ENCODE results near the gene EPSTI1. TPM values are rescaled to one million over a fixed set of nuclear protein-coding genes. Genes with fewer than 3 reads are reported as not detected.

EPSTI1 gene
- total RNA-seq, 6 experiments from 2014 or later: 2.5 to 9.9 (median 5.2) TPM

GRCh38 chr13:42957881-42958280 lies 34.2 kb downstream of the EPSTI1 start:
- Histone ChIP-seq H3K9me3 (no peaks in the 10 kb centered on the region), H3K27ac (no peak overlapping the region), H3K4me3 (no peak overlapping the region), H3K27me3 (no peaks in the 10 kb centered on the region), H3K36me3 (peaks cover 0 to 5% (median 0%) of the 10 kb centered on the region in 4 donors), H3K4me1 (no peaks in the 10 kb centered on the region)
- DNase-seq (no peak), ATAC-seq (no peak)
- intact Hi-C loops (cut with DNase I): no loop called here
- 89% methylated on average over 2 of the region's 2 CpGs for WGBS (ENCODE audit: insufficient coverage, low coverage, low lambda C conversion rate, missing lambda C conversion rate)
- TF ChIP-seq CTCF (IDR thresholded peaks at IDR 0.05) (no peak), POLR2A (IDR thresholded peaks at IDR 0.05) (no peak)

GRCh38 chr13:42950181-42950580 lies 41.9 kb downstream of the EPSTI1 start:
- ATAC-seq (no peak), DNase-seq (no peak)
- WGBS (ENCODE audit: insufficient coverage, low coverage, low lambda C conversion rate, missing lambda C conversion rate): 92% methylated on average over 4 of the region's 4 CpGs
- Histone ChIP-seq H3K9me3 (no peaks in the 10 kb centered on the region), H3K27ac (no peak overlapping the region), H3K4me3 (no peak overlapping the region), H3K36me3 (no peaks in the 10 kb centered on the region), H3K27me3 (no peaks in the 10 kb centered on the region), H3K4me1 (no peaks in the 10 kb centered on the region)
- intact Hi-C loops (cut with DNase I): no loop called here
- TF ChIP-seq CTCF (IDR thresholded peaks at IDR 0.05) (no peak), POLR2A (IDR thresholded peaks at IDR 0.05) (no peak)

GRCh38 chr13:42947925-42948324 lies 44.1 kb downstream of the EPSTI1 start:
- Histone ChIP-seq H3K9me3 (no peaks in the 10 kb centered on the region), H3K4me1 (no peaks in the 10 kb centered on the region), H3K27ac (no peak overlapping the region), H3K27me3 (no peaks in the 10 kb centered on the region), H3K4me3 (no peak overlapping the region), H3K36me3 (no peaks in the 10 kb centered on the region)
- TF ChIP-seq POLR2A (IDR thresholded peaks at IDR 0.05) (no peak), CTCF (IDR thresholded peaks at IDR 0.05) (no peak)
- intact Hi-C loops (cut with DNase I): no loop called here
- 86% methylated on average over 2 of the region's 11 CpGs for WGBS (ENCODE audit: insufficient coverage, low coverage, low lambda C conversion rate, missing lambda C conversion rate)
- DNase-seq (no peak), ATAC-seq (peak in 1 of 4 donors; percentile 26)

GRCh38 chr13:42946927-42947326 lies 45.1 kb downstream of the EPSTI1 start:
- no peaks in the 10 kb centered on the region for H3K36me3 ChIP-seq
- no peak overlapping the region for H3K4me3 ChIP-seq
- 13% methylated on average over 1 of the region's 1 CpG for WGBS (ENCODE audit: insufficient coverage, low coverage, low lambda C conversion rate, missing lambda C conversion rate)
- no peaks in the 10 kb centered on the region for H3K27me3 ChIP-seq
- ATAC-seq (no peak), DNase-seq (no peak)
- no peak for TF ChIP-seq CTCF (IDR thresholded peaks at IDR 0.05)
- TF ChIP-seq POLR2A (IDR thresholded peaks at IDR 0.05): no peak
- no peaks in the 10 kb centered on the region for H3K9me3 ChIP-seq
- H3K27ac ChIP-seq: no peak overlapping the region
- intact Hi-C loops (cut with DNase I): no loop called here
- H3K4me1 ChIP-seq: no peaks in the 10 kb centered on the region

Data from right lobe of liver (tissue), 6 donors.